ENCODE data around the gene PAPPA.

DNA sequence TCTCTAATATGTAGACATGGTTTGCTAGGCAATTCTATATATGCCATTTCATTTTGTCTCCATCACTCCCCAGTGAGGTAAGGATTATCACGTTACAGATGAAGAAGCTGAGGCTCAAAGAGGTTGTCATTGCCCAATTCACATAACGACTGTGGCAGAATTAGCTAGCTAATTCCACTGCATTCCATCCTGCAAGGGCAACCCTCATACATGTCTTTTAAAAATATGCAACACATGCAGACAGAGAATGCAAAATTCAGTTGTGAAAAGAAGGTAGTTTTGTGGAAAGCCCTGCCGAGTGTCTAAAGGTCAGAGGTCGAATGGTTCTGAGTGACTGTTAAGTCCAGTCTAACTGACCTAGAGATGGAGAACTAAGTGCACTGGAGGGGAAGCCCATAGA, 219.2 kb downstream of the PAPPA start:
- TF ChIP-seq RAD21 (IDR thresholded peaks at IDR 0.05 in 1 of 2, conservative IDR thresholded peaks at IDR 0.05 in 1 of 2; ENCODE audit: low read depth in 2 of 2, low read length in 2 of 2) (no peak), TEAD4 (IDR thresholded peaks at IDR 0.05; ENCODE audit: low read depth, low read length) (no peak), KDM1A (IDR thresholded peaks at IDR 0.05; ENCODE audit: borderline replicate concordance, low read length) (no peak)

Measured in H1 (cell line).